AG04450 (cell line): ENCODE measurements around the gene CTXND2. TPM values are rescaled to one million over a fixed set of nuclear protein-coding genes. Genes with fewer than 3 reads are reported as not detected.
"Not testable (repeated sequence)": the region's sequence is repeated elsewhere in the genome, so short reads cannot be mapped to it uniquely, and the experiment has no call there.

Experiments used
- CTCF ChIA-PET: fragments of 300-600, 350-600 bp; formaldehyde crosslinking; extraction: SDS; loops from one replicate; lab custom pipeline; 2022; ENCODE audit warnings: antibody characterized with exemption, inconsistent platforms; lab: Charles Lee
- POLR2A ChIA-PET: fragments of 350-600 bp; formaldehyde crosslinking; extraction: SDS; loops from one replicate; lab custom pipeline; 2021; ENCODE audit warnings: antibody characterized with exemption, inconsistent platforms; lab: Yijun Ruan, JAX
- DNase-seq: peaks from one replicate; pipeline ENCODE4 v3.0.0-alpha.2; 2011; ENCODE audit warnings: low read depth, low spot score
- H3K27ac ChIP-seq: one replicate; pipeline ENCODE4 v1.5.1; 2012; ENCODE audit warnings: low read depth, low read length, control low read depth
- H3K27me3 ChIP-seq: one replicate; pipeline ENCODE4 v1.6.0; 2012; ENCODE audit warnings: low read length; ENCODE audit not compliant: control insufficient read depth, insufficient read depth
- H3K4me3 ChIP-seq: 2 replicates; pipeline ENCODE4 v1.5.1; 2011; ENCODE audit warnings: mild to moderate bottlenecking, low read depth, low read length, control low read depth
- H3K9me3 ChIP-seq: 2 replicates; pipeline ENCODE4 v1.5.1; 2012; ENCODE audit warnings: low read length; ENCODE audit not compliant: control insufficient read depth, insufficient read depth
- polyA plus RNA-seq: library from polyadenylated mRNA; depleted of rRNA; stranded (reverse); fragments of >200 nt; gene quantifications from 2 replicates; pipeline ENCODE4 v1.2.3, GENCODE V29; 2011
- TF ChIP-seq, protein P1 (sequence below): IDR thresholded peaks from 2 replicates; pipeline ENCODE4 v1.5.1; 2011; ENCODE audit warnings: low read depth, low read length, control low read depth, inconsistent platforms

The CTXND2 gene
- polyA plus RNA-seq, 1 experiment, result not detected

DNA sequence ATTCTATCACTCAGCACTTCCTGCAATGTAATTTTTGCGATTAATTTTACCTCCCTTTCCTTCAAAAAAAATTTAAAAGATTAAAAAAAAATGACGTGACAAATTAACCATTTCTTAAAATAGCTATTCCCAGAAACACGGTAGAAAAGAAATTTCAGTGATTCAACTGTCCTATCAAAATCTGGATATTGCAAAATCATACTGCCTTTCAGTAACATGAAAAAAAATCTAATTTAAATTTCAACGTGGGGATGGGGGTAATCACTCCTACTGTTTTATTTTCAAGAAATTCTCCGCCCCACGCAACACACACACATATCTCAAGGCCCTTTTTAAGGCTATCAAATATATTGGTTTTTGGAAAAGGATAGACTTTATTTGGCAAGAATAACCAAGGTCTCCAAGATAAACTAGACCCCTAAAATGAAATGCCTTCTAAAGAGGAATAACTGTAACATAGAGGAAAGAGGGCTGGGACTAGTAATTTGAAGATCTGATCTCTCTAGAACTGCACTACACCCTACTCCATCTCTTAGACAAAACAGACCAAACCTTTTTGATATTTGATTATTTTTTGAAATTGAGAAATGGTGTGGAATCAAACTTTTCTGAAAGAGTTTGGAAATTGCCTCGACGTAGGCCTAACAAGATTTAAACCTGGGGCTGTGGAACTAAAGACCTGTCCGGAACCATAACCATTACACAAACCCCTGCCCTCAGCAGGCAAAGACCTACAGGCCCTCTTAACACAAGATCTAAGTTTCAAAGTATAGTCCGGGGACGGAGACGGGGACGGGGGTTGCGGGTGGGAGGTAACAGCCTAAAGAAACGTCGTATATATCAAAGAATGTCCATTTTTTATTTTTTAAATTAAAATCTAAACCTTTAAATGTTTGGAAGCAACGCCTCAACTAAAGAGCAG lies 11.5 kb upstream of the CTXND2 start:
- ChIA-PET POLR2A (interaction anchor here (0.7 kb wide), 1 partner anchor 10 kb away, joined by 5 read pairs; no protein-coding TSS in a partner anchor), CTCF (interaction anchor here (1.3 to 1.7 kb wide), 2 partner anchors 47 to 63 kb away, joined by 3 to 9 read pairs; no protein-coding TSS in a partner anchor)

DNA sequence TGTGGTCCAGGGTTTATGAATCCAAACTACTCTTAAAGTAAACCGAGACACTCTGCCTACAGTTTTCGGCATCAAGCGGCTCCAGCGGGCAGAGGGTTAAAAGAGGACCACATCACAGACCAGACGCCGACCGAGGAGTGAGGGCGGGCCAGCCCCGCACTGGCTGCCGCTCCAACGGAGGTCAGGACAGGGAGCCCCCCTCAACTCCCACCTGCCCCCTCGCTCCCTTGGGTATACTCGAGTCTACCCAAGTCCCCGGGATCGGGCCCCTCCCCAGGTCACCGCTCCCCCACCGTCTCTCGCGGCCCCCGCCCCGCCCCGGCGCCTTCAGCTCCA lies 10.8 kb upstream of the CTXND2 start:
- CTCF ChIA-PET, result no interaction called here
- TF ChIP-seq, protein P1, sequence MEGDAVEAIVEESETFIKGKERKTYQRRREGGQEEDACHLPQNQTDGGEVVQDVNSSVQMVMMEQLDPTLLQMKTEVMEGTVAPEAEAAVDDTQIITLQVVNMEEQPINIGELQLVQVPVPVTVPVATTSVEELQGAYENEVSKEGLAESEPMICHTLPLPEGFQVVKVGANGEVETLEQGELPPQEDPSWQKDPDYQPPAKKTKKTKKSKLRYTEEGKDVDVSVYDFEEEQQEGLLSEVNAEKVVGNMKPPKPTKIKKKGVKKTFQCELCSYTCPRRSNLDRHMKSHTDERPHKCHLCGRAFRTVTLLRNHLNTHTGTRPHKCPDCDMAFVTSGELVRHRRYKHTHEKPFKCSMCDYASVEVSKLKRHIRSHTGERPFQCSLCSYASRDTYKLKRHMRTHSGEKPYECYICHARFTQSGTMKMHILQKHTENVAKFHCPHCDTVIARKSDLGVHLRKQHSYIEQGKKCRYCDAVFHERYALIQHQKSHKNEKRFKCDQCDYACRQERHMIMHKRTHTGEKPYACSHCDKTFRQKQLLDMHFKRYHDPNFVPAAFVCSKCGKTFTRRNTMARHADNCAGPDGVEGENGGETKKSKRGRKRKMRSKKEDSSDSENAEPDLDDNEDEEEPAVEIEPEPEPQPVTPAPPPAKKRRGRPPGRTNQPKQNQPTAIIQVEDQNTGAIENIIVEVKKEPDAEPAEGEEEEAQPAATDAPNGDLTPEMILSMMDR, result no peak
- POLR2A ChIA-PET, result interaction anchor here (0.6 kb wide), 1 partner anchor 615 kb away, joined by 5 read pairs; no protein-coding TSS in a partner anchor
- peak; percentile 32 for DNase-seq
- H3K27me3 ChIP-seq, result no peaks in the 10 kb centered on the region
- H3K27ac ChIP-seq, result peak overlapping the region; percentile 83
- H3K9me3 ChIP-seq, result no peaks in the 10 kb centered on the region; the same call in 1 of the 2 replicates
- H3K4me3 ChIP-seq, result peak overlapping the region; percentile 85

More for the DNA sequence above, 11.5 kb upstream of the CTXND2 start:
- Histone ChIP-seq H3K27ac (peak overlapping the region; percentile 83), H3K27me3 (no peaks in the 10 kb centered on the region), H3K9me3 (no peaks in the 10 kb centered on the region; the same call in 1 of the 2 replicates), H3K4me3 (peak overlapping the region; percentile 85)
- DNase-seq, result no peak
- TF ChIP-seq, protein P1, result no peak

DNA sequence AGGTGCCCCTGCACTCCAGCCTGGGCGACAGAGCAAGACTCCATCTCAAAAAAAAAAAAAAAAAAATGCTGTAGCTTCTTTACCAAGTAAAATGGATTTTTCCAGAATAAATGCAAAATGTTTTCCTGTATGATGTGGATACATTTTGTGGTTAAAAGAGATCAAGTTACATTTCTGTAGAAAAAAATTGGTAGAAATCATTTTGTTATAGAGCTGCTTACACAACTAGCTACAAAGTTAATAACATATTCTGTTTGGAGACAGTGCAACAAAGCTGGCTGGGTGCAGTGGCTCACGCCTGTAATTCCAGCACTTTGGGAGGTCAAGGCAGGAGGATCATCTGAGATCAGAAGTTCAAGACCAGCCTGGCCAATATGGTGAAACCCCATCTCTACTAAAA lies 8.0 kb upstream of the CTXND2 start:
- not testable (repeated sequence) for DNase-seq, H3K27me3 ChIP-seq, H3K27ac ChIP-seq, H3K9me3 ChIP-seq, H3K4me3 ChIP-seq
- POLR2A ChIA-PET, result interaction anchor here (0.7 kb wide), 1 partner anchor 33 kb away, joined by 5 read pairs; no protein-coding TSS in a partner anchor
- CTCF ChIA-PET, result interaction anchor here (0.6 to 2.8 kb wide), 3 partner anchors 43 to 516 kb away, joined by 3 to 17 read pairs (median 4); no protein-coding TSS in a partner anchor

DNA sequence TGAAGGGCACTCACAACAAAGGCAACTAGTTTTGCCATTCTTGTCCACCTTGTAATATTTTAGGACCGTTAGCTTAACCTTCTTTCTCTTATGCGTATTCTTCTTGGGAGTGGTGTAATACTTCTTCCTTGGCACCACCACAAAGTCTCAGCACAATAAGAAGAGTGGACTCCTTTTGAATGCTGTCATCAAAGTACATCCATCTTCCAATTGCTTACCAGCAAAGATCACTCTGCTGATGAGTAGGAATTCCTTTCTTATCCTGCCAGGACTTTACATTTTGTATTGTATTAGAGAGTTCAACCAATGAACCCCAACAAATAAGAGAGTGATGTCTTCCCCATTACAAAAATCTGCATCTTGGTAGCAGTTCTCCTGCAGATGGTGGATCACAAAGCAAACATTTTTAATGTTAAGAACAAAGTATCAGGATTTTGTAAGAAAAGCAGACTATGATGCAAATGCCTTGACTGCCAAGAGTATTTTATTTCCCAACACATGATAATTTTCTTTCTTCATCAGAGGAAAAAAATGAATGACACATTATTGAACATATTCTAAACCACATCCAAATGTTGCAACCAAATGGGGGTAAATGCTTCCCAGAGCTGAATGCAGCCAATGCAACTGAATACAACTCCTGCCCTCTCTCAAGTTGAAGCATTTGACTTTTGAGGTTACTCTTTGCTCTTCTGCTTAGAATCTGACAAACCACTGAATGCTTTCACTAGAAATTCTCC lies 5.4 kb upstream of the CTXND2 start:
- Histone ChIP-seq H3K27me3 (no peaks in the 10 kb centered on the region), H3K9me3 (no peaks in the 10 kb centered on the region; the same call in 1 of the 2 replicates), H3K4me3 (no peak overlapping the region), H3K27ac (peak overlapping the region; percentile 91)
- CTCF ChIA-PET, result interaction anchor here (2.9 kb wide), 1 partner anchor 40 kb away, joined by 18 read pairs; no protein-coding TSS in a partner anchor
- POLR2A ChIA-PET, result no interaction called here
- TF ChIP-seq, protein P1, result no peak
- peak; percentile 89 for DNase-seq

DNA sequence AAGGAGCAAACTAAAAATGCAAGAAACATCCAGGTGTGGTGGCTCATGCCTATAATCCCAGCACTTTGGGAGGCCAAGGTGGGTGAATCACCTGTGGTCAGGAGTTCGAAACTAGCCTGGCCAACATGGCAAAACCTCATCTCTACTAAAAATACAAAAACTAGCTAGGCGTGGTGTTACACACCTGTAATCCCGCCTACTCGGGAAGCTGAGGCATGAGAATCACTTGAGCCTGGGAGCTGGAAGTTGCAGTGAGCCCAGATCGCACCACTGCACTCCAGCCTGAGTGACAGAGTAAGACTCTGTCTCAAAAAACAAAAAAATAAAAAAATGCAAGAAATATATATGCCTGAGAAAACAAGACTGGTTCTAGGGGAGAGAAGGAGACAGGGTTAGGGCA lies 3.8 kb upstream of the CTXND2 start:
- CTCF ChIA-PET, result interaction anchor here (0.6 to 2.9 kb wide), 2 partner anchors 10 to 39 kb away, joined by 4 to 18 read pairs; no protein-coding TSS in a partner anchor

More for the DNA sequence above, 3.8 kb upstream of the CTXND2 start:
- H3K27ac ChIP-seq, POLR2A ChIA-PET, H3K4me3 ChIP-seq, H3K27me3 ChIP-seq, H3K9me3 ChIP-seq, DNase-seq: not testable (repeated sequence)
